Neural cell (in vitro differentiated cells): ENCODE data around the gene RAE1. TPM values are rescaled to one million over a fixed set of nuclear protein-coding genes. Genes with fewer than 3 reads are reported as not detected.

Experiments used
- H2AFZ ChIP-seq: fragments of 200-600, 300-800 bp; sonication (generic), shearing (Covaris generic); 2 replicates; pipeline ENCODE4 v1.6.0; 2014; ENCODE audit warnings: low read depth, mild to moderate bottlenecking, antibody characterized with exemption, low read length, moderate library complexity
- H3F3A ChIP-seq: fragments of 200-600 bp; shearing (Covaris generic); 2 replicates; pipeline ENCODE4 v1.6.1; 2016; ENCODE audit warnings: mild to moderate bottlenecking, moderate library complexity, mixed read lengths, antibody characterized with exemption, low read length; ENCODE audit not compliant: insufficient read depth, poor library complexity, severe bottlenecking
- H3K27ac ChIP-seq: fragments of 200-600, 300-800 bp; sonication (generic), shearing (Covaris generic); 2 replicates; pipeline ENCODE4 v1.5.1; 2014; ENCODE audit warnings: mild to moderate bottlenecking, low read length, moderate library complexity
- H3K27me3 ChIP-seq: fragments of 300-800, 200-600 bp; sonication (generic), shearing (Covaris generic); 2 replicates; pipeline ENCODE4 v1.6.0; 2014; ENCODE audit warnings: mild to moderate bottlenecking, low read depth, low read length, moderate library complexity; ENCODE audit not compliant: insufficient read depth
- H3K36me3 ChIP-seq: fragments of 300-800, 200-600 bp; sonication (generic), shearing (Covaris generic); 2 replicates; pipeline ENCODE4 v1.5.1; 2014; ENCODE audit warnings: mild to moderate bottlenecking, antibody characterized with exemption, low read length, moderate library complexity; ENCODE audit not compliant: insufficient read depth
- H3K4me2 ChIP-seq: fragments of 300-800, 200-600 bp; sonication (generic), shearing (Covaris generic); 2 replicates; pipeline ENCODE4 v1.6.0; 2014; ENCODE audit warnings: mild to moderate bottlenecking, low read length
- H3K4me3 ChIP-seq: fragments of 300-800, 200-600 bp; sonication (generic), shearing (Covaris generic); 2 replicates; pipeline ENCODE4 v1.5.1; 2014; ENCODE audit warnings: mild to moderate bottlenecking, low read length, moderate library complexity
- H3K79me2 ChIP-seq: fragments of 200-600 bp; shearing (Covaris generic); replicated peaks from 2 replicates; pipeline ENCODE4 v1.6.0; 2014; ENCODE audit warnings: mild to moderate bottlenecking, low read length, moderate library complexity; ENCODE audit not compliant: insufficient read depth
- H3K9ac ChIP-seq: fragments of 300-800, 200-600 bp; sonication (generic), shearing (Covaris generic); 2 replicates; pipeline ENCODE4 v1.6.1; 2016; ENCODE audit warnings: mild to moderate bottlenecking, low read length, mixed read lengths
- H3K9me2 ChIP-seq: fragments of 200-600 bp; shearing (Covaris generic); 2 replicates; pipeline ENCODE4 v1.6.1; 2016; ENCODE audit warnings: mild to moderate bottlenecking, low read length, mixed read lengths; ENCODE audit not compliant: insufficient read depth
- H3K9me3 ChIP-seq: fragments of 200-600, 300-800 bp; sonication (generic), shearing (Covaris generic); 2 replicates; pipeline ENCODE4 v1.6.1; 2016; ENCODE audit warnings: mild to moderate bottlenecking, mixed run types, low read length, moderate library complexity, mixed read lengths
- H4K20me1 ChIP-seq: fragments of 200-600 bp; shearing (Covaris generic); 2 replicates; pipeline ENCODE4 v1.6.1; 2016; ENCODE audit warnings: mild to moderate bottlenecking, mixed run types; ENCODE audit not compliant: insufficient read depth
- CTCF ChIP-seq: fragments of 450-650 bp; IDR thresholded peaks from 2 replicates; pipeline ENCODE4 v1.5.1; 2014; ENCODE audit warnings: antibody characterized with exemption, mild to moderate bottlenecking, moderate library complexity; ENCODE audit not compliant: poor library complexity, severe bottlenecking
- EP300 ChIP-seq: fragments of 450-650 bp; conservative IDR thresholded peaks from 2 replicates; pipeline ENCODE4 v1.6.1; 2014; ENCODE audit warnings: antibody characterized with exemption, mild to moderate bottlenecking, moderate library complexity; ENCODE audit not compliant: poor library complexity, severe bottlenecking
- EZH2 ChIP-seq: fragments of 200-600, 300-800 bp; shearing (Covaris generic), sonication (generic); IDR thresholded peaks from 2 replicates; pipeline ENCODE4 v1.6.1; 2014; ENCODE audit warnings: antibody characterized with exemption, low read length, borderline replicate concordance, mild to moderate bottlenecking; ENCODE audit not compliant: insufficient read depth, poor library complexity, severe bottlenecking
- MXI1 ChIP-seq: fragments of 450-650 bp; conservative IDR thresholded peaks from 2 replicates; pipeline ENCODE4 v1.6.1; 2014; ENCODE audit warnings: antibody characterized with exemption, mild to moderate bottlenecking; ENCODE audit not compliant: poor library complexity, severe bottlenecking
- POLR2AphosphoS5 ChIP-seq: IDR thresholded peaks from 2 replicates; pipeline ENCODE4 v1.6.1; 2012
- RAD21 ChIP-seq: fragments of 450-650 bp; conservative IDR thresholded peaks from 2 replicates; pipeline ENCODE4 v1.6.1; 2014; ENCODE audit warnings: antibody characterized with exemption, mild to moderate bottlenecking, moderate library complexity
- REST ChIP-seq: IDR thresholded peaks from 2 replicates; pipeline ENCODE4 v1.6.1; 2012; ENCODE audit warnings: borderline replicate concordance
- SMC3 ChIP-seq: fragments of 450-650 bp; conservative IDR thresholded peaks from 2 replicates; pipeline ENCODE4 v1.6.1; 2014; ENCODE audit warnings: antibody characterized with exemption, mild to moderate bottlenecking, moderate library complexity; ENCODE audit not compliant: poor library complexity
- TAF1 ChIP-seq: IDR thresholded peaks from 2 replicates; pipeline ENCODE4 v1.6.1; 2012; ENCODE audit warnings: low read depth
- polyA plus RNA-seq: library from polyadenylated mRNA; depleted of rRNA; stranded (reverse); fragments of >200 nt; gene quantifications from 2 replicates; pipeline ENCODE4 v1.2.3, GENCODE V29; 2014

RAE1 gene
- polyA plus RNA-seq, 1 donor from 2014 or later, result 134 TPM

- Histone ChIP-seq H3K36me3 (no peaks in the 10 kb centered on the region), H3K9ac (no peak overlapping the region), H3K79me2 (no peaks in the 10 kb centered on the region), H3K27ac (no peak overlapping the region), H3K27me3 (no peaks in the 10 kb centered on the region), H3K4me3 (no peak overlapping the region), H2AFZ (no peak overlapping the region), H3K4me2 (no peak overlapping the region), H4K20me1 (no peaks in the 10 kb centered on the region), H3K9me3 (no peaks in the 10 kb centered on the region), H3F3A (no peaks in the 10 kb centered on the region), H3K9me2 (no peaks in the 10 kb centered on the region)
- TF ChIP-seq REST (no peak), CTCF (no peak), MXI1 (no peak), TAF1 (no peak), RAD21 (no peak), EZH2 (no peak), SMC3 (no peak), EP300 (no peak), POLR2AphosphoS5 (no peak)
These were observed 66.1 kb downstream of the RAE1 start for GRCh38 chr20:57417051-57417689.

- no peaks in the 10 kb centered on the region for H3K27me3 ChIP-seq
- no peaks in the 10 kb centered on the region for H4K20me1 ChIP-seq
- H3K79me2 ChIP-seq, result no peaks in the 10 kb centered on the region
- TF ChIP-seq MXI1 (no peak), EP300 (no peak), CTCF (no peak), POLR2AphosphoS5 (no peak), SMC3 (no peak), REST (no peak), TAF1 (no peak), RAD21 (no peak), EZH2 (no peak)
- H3K4me3 ChIP-seq, result no peak overlapping the region
- H3K27ac ChIP-seq, result no peak overlapping the region
- H3K4me2 ChIP-seq, result no peak overlapping the region
- H3K36me3 ChIP-seq, result no peaks in the 10 kb centered on the region
- H3K9me3 ChIP-seq, result no peaks in the 10 kb centered on the region
- no peak overlapping the region for H2AFZ ChIP-seq
- H3K9ac ChIP-seq, result no peak overlapping the region
- no peaks in the 10 kb centered on the region for H3F3A ChIP-seq
- no peaks in the 10 kb centered on the region for H3K9me2 ChIP-seq
These were observed 67.0 kb downstream of the RAE1 start for GRCh38 chr20:57417830-57418780.
